Sigmoid colon (tissue), 7 donors: Measurements from ENCODE around the gene RNF182. TPM values are rescaled to one million over a fixed set of nuclear protein-coding genes. Genes with fewer than 3 reads are reported as not detected.

Experiments used
- DNase-seq: peaks from one replicate; pipeline ENCODE4 v3.0.0-alpha.2; 2019
- H3K27ac ChIP-seq, 4 donors: fragments of 200-600 bp; sonication (generic); one replicate each; pipeline ENCODE4 v1.5.1; 2016 to 2019; ENCODE audit warnings: mild to moderate bottlenecking in 1 of 4
- H3K27me3 ChIP-seq, 3 donors: fragments of 200-600 bp; sonication (generic); one replicate each; pipeline ENCODE4 v1.5.1; 2019; ENCODE audit warnings: mild to moderate bottlenecking in 1 of 3
- H3K36me3 ChIP-seq, 4 donors: fragments of 200-600 bp; sonication (generic); one replicate each; pipeline ENCODE4 v1.5.1; 2016 to 2019
- H3K4me1 ChIP-seq, 4 donors: fragments of 200-600 bp; sonication (generic); one replicate each; pipeline ENCODE4 v1.5.1; 2017 to 2019
- H3K4me3 ChIP-seq, 4 donors: fragments of 200-600 bp; sonication (generic); one replicate each; pipeline ENCODE4 v1.5.1; 2017 to 2019; ENCODE audit warnings: mild to moderate bottlenecking in 2 of 4, moderate library complexity in 1 of 4
- H3K9me3 ChIP-seq, 4 donors: fragments of 200-600 bp in 3 of 4; sonication (generic) in 3 of 4; one replicate each; pipeline versions ENCODE4 v1.5.1 to v1.6.1; 2013 to 2019
- EP300 ChIP-seq, 4 donors: sonication (generic); formaldehyde crosslinking; IDR thresholded peaks; one replicate each; pipeline ENCODE4 v1.6.1; 2017; ENCODE audit warnings: antibody characterized with exemption in 4 of 4
- POLR2A ChIP-seq, 2 donors: fragments of 450-650 bp; IDR thresholded peaks; one replicate each; pipeline ENCODE4 v1.6.1; 2016; ENCODE audit warnings: antibody characterized with exemption in 2 of 2, mild to moderate bottlenecking in 2 of 2, moderate library complexity in 2 of 2
- POLR2AphosphoS5 ChIP-seq, 4 donors: sonication (generic); formaldehyde crosslinking; IDR thresholded peaks; one replicate each; pipeline ENCODE4 v1.6.1; 2017; ENCODE audit warnings: antibody characterized with exemption in 4 of 4
- WGBS, 2 donors: extraction: QIAGEN DNeasy Blood & Tissue Kit; methylation state at CpG; one replicate each; pipeline ENCODE4 v1.1.7; 2013; 5-methylcytosine and 5-hydroxymethylcytosine counted together
- intact Hi-C: fragments of 100-400 bp; cut with DNase I; formaldehyde crosslinking; loops from one replicate; pipeline ENCODE4 v1.15.1; 2023
- polyA plus RNA-seq, 3 donors: library from polyadenylated mRNA; stranded (reverse); fragments of 200-250 nt; gene quantifications; one replicate each; pipeline ENCODE4 v1.2.3, GENCODE V29; 2013
- total RNA-seq, 4 donors: library from RNA; depleted of rRNA; stranded (reverse); fragments of >200 nt; gene quantifications; one replicate each; pipeline ENCODE4 v1.1.0, GENCODE V29; 2016
- TF ChIP-seq, protein P1 (sequence below), 4 experiments: fragments of 450-650 bp in 3 of 4; fragments of 200-600 bp in 1 of 4; IDR thresholded peaks; one replicate each; pipeline ENCODE4 v1.5.1; 2016 to 2019; ENCODE audit warnings: antibody characterized with exemption in 4 of 4, mild to moderate bottlenecking in 3 of 4, moderate library complexity in 2 of 4
- donor health status: healthy with polysubstance abuse.
- donor health status: Bipolar disorder and iron deficiency.
- donor health status: healthy.

RNF182 gene
- total and polyA plus RNA-seq, 7 donors: 0.06 to 0.71 (median 0.28) TPM; not detected in 2

- TF ChIP-seq POLR2A (IDR thresholded peaks at IDR 0.05) (no peak), EP300 (IDR thresholded peaks at IDR 0.05) (no peak), POLR2AphosphoS5 (IDR thresholded peaks at IDR 0.05) (no peak)
- TF ChIP-seq, protein P1, sequence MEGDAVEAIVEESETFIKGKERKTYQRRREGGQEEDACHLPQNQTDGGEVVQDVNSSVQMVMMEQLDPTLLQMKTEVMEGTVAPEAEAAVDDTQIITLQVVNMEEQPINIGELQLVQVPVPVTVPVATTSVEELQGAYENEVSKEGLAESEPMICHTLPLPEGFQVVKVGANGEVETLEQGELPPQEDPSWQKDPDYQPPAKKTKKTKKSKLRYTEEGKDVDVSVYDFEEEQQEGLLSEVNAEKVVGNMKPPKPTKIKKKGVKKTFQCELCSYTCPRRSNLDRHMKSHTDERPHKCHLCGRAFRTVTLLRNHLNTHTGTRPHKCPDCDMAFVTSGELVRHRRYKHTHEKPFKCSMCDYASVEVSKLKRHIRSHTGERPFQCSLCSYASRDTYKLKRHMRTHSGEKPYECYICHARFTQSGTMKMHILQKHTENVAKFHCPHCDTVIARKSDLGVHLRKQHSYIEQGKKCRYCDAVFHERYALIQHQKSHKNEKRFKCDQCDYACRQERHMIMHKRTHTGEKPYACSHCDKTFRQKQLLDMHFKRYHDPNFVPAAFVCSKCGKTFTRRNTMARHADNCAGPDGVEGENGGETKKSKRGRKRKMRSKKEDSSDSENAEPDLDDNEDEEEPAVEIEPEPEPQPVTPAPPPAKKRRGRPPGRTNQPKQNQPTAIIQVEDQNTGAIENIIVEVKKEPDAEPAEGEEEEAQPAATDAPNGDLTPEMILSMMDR (IDR thresholded peaks at IDR 0.05): no peak
- no peak for DNase-seq
- Histone ChIP-seq H3K36me3 (no peaks in the 10 kb centered on the region), H3K27ac (no peak overlapping the region), H3K27me3 (no peaks in the 10 kb centered on the region), H3K4me3 (no peak overlapping the region), H3K9me3 (no peaks in the 10 kb centered on the region), H3K4me1 (peaks cover 0 to 7% (median 5%) of the 10 kb centered on the region in 4 donors)
- 91% methylated on average over 6 of the region's 6 CpGs for WGBS, 2 donors
- intact Hi-C loops: no loop called here
Observed at GRCh38 chr6:14029605-14030004, 104.9 kb downstream of the RNF182 start.

Other genes with a start within 250 kb of the RNF182 start
- 10 to 100 TPM; 49.6 to 84.3 (median 55.3) TPM for gene RANBP9, start 213.1 kb upstream of the RNF182 start, total RNA-seq
- gene RANBP9, start 213.1 kb upstream of the RNF182 start, polyA plus RNA-seq: 10 to 100 TPM; 19.4 to 26.6 (median 22.2) TPM
- gene MCUR1, start 110.4 kb upstream of the RNF182 start, total RNA-seq: 10 to 100 TPM in 2 of 4 donors, 1 to 10 TPM in 2; 7.2 to 13.2 (median 9.0) TPM
- gene MCUR1, start 110.4 kb upstream of the RNF182 start, polyA plus RNA-seq: 10 to 100 TPM; 12.9 to 34.2 (median 25.7) TPM
- gene CD83, start 192.8 kb downstream of the RNF182 start, total RNA-seq: 1 to 10 TPM; 1.1 to 3.0 (median 1.4) TPM
- 10 to 100 TPM in 1 of 3 donors, 1 to 10 TPM in 1, under 1 TPM in 1; 0.60 to 16.0 (median 3.5) TPM for gene CD83, start 192.8 kb downstream of the RNF182 start, polyA plus RNA-seq